Stimulated activated CD8-positive, alpha-beta memory T cell treated with anti-CD3 and anti-CD28 coated beads, Interleukin-12 subunit alpha, Interleukin-12 subunit beta, amount 100 ng/mL, for 4 hours (primary cell): ENCODE data around the gene CCDC86.

ENCODE experiments used
- DNase-seq: peaks from one replicate; pipeline ENCODE4 v3.0.0-alpha.2; 2020; ENCODE audit warnings: low read depth

The CCDC86 gene

DNA sequence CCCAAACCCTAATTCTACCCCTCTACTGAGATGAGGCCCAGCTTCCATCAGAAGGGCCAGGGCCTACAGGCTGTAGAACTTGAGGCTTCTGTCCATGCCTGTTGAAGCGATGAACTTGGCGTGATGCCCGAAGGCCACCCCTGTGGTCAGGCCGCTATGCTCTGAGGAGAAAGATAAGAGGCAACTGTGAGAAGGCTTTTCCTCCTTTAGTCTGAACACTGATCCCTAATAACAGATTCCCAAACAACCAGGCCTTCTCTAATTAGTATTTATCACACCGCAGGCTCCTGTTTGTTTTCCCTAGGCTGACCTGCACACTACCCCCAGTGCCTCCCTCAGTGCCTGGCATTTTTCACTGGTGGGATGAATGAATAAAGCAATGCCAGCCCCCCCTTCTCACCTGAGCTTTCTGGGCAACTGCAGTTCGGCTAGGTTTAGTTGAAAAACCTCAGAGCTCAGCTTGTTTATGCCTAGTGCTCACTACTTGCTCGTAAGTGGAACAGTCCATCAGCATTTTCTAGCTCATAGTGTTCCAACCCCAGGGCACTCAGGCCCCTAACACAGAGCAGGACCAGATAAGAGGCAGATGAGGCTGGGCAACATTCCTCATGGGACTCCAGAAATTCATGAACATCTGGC is 49.3 kb downstream of the CCDC86 start:
- DNase-seq, result no peak

DNA sequence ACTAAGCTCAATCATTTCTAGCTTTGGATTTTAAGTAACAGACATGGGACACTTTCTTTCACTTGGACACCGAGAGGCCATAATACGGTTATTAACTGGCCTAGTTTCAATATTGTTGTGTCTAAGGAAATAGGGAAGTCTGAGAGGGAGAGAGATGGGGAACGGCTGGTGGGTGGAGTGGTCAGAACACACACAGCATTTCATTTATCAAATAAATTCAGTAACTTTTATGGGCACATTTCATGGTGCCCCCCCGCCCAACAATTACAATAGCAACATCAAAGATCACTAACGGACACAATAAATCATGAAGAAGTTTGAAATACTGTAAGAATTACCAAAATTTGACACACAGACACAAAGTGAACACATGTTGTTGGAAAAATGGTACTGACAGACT is 53.8 kb downstream of the CCDC86 start:
- no peak for DNase-seq

- no peak for DNase-seq
Observed at GRCh38 chr11:60897496-60897895, 55.6 kb downstream of the CCDC86 start.

GRCh38 chr11:60899046-60899936 is 57.4 kb downstream of the CCDC86 start:
- DNase-seq, result no peak

- no peak for DNase-seq
Observed at GRCh38 chr11:60899977-60900376, 58.1 kb downstream of the CCDC86 start.
